Measurements from ENCODE around the gene ZHX3. TPM values are rescaled to one million over a fixed set of nuclear protein-coding genes. Genes with fewer than 3 reads are reported as not detected.
"Not testable (repeated sequence)": the region's sequence is repeated elsewhere in the genome, so short reads cannot be mapped to it uniquely, and the experiment has no call there.

The ZHX3 gene
- polyA plus RNA-seq, 2 donors, result 6.6 to 9.6 TPM

DNA sequence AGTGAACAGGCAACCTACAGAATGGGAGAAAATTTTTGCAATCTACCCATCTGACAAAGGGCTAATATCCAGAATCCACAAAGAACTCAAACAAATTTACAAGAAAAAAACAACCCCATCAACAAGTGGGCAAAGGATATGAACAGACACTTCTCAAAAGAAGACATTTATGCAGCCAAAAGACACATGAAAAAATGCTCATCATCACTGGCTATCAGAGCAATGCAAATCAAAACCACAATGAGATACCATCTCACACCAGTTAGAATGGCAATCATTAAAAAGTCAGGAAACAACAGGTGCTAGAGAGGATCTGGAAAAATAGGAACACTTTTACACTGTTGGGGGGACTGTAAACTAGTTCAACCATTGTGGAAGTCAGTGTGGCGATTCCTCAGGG is 80.7 kb downstream of the ZHX3 start:
- not testable (repeated sequence) for H3K27ac ChIP-seq (ENCODE audit: low read depth in 2 of 2, low read length in 1 of 2); H3K4me3 ChIP-seq (ENCODE audit: low read depth in 1 of 2, low read length in 2 of 2); H3K36me3 ChIP-seq (ENCODE audit: control insufficient read depth in 2 of 2, insufficient read depth in 2 of 2, low read length in 1 of 2); H3K27me3 ChIP-seq (ENCODE audit: control insufficient read depth in 1 of 2, insufficient read depth in 2 of 2, low read length in 2 of 2); H3K9me3 ChIP-seq (ENCODE audit: control insufficient read depth in 2 of 2, insufficient read depth in 1 of 2, low read depth in 1 of 2, low read length in 1 of 2); H3K4me1 ChIP-seq (ENCODE audit: control insufficient read depth in 2 of 2, insufficient read depth in 2 of 2, low read length in 1 of 2)
- 83 to 100% methylated on average over 1 of the region's 1 CpG for WGBS, 2 donors

DNA sequence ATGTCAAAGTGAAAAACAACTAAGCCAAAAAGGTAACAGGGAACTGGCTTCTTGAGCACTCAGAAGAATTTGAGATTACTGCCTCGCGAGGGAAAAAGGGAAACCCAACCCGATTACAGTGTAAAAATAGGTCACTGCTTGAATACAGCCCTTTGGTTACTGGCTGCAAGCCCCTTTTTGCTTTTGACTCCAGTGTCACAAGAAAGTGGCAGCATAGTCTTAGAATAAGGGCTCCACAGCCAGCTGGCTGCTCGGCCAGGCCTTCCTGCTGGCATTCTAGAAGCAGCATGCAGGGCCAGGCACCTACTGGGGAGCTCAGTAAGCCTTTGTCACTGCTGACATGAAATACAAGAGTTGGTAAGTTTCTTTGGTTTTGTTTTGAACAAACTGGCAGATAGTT is 83.0 kb downstream of the ZHX3 start:
- Histone ChIP-seq H3K27ac (ENCODE audit: low read depth in 2 of 2, low read length in 1 of 2) (peak overlapping the region; percentile 49 to 60), H3K36me3 (ENCODE audit: control insufficient read depth in 2 of 2, insufficient read depth in 2 of 2, low read length in 1 of 2) (peaks cover 0 to 3% of the 10 kb centered on the region in 2 donors), H3K4me1 (ENCODE audit: control insufficient read depth in 2 of 2, insufficient read depth in 2 of 2, low read length in 1 of 2) (peaks cover 0 to 4% of the 10 kb centered on the region in 2 donors), H3K27me3 (ENCODE audit: control insufficient read depth in 1 of 2, insufficient read depth in 2 of 2, low read length in 2 of 2) (no peaks in the 10 kb centered on the region), H3K9me3 (ENCODE audit: control insufficient read depth in 2 of 2, insufficient read depth in 1 of 2, low read depth in 1 of 2, low read length in 1 of 2) (no peaks in the 10 kb centered on the region), H3K4me3 (ENCODE audit: low read depth in 1 of 2, low read length in 2 of 2) (no peak overlapping the region)
- WGBS, 2 donors, result 55 to 57% methylated on average over 4 of the region's 4 CpGs

DNA sequence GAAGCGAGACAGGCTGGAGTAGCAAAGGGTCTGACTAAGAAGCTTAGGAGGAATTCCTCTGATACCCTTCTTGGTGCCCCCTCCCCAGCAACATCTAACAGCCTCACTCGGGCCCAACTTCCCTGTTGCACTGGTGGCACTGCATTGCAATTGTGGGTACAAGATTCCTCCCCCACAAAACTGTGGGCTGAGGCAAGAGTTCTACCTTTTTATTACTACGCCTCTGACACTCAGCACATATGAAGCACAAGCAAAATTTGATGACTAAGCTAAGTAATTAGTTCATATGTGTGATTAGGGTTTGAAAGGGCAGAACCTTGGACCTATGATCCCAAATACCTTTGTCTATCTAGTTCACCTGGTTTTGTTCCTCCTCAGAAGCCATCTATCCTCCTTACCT is 83.5 kb downstream of the ZHX3 start:
- Histone ChIP-seq H3K27me3 (ENCODE audit: control insufficient read depth in 1 of 2, insufficient read depth in 2 of 2, low read length in 2 of 2) (no peaks in the 10 kb centered on the region), H3K4me1 (ENCODE audit: control insufficient read depth in 2 of 2, insufficient read depth in 2 of 2, low read length in 1 of 2) (peaks cover 0 to 4% of the 10 kb centered on the region in 2 donors), H3K9me3 (ENCODE audit: control insufficient read depth in 2 of 2, insufficient read depth in 1 of 2, low read depth in 1 of 2, low read length in 1 of 2) (no peaks in the 10 kb centered on the region), H3K36me3 (ENCODE audit: control insufficient read depth in 2 of 2, insufficient read depth in 2 of 2, low read length in 1 of 2) (no peaks in the 10 kb centered on the region), H3K4me3 (ENCODE audit: low read depth in 1 of 2, low read length in 2 of 2) (no peak overlapping the region), H3K27ac (ENCODE audit: low read depth in 2 of 2, low read length in 1 of 2) (peak overlapping the region; percentile 60 to 63)
- WGBS, 2 donors, result 87 to 89% methylated on average over 3 of the region's 3 CpGs

DNA sequence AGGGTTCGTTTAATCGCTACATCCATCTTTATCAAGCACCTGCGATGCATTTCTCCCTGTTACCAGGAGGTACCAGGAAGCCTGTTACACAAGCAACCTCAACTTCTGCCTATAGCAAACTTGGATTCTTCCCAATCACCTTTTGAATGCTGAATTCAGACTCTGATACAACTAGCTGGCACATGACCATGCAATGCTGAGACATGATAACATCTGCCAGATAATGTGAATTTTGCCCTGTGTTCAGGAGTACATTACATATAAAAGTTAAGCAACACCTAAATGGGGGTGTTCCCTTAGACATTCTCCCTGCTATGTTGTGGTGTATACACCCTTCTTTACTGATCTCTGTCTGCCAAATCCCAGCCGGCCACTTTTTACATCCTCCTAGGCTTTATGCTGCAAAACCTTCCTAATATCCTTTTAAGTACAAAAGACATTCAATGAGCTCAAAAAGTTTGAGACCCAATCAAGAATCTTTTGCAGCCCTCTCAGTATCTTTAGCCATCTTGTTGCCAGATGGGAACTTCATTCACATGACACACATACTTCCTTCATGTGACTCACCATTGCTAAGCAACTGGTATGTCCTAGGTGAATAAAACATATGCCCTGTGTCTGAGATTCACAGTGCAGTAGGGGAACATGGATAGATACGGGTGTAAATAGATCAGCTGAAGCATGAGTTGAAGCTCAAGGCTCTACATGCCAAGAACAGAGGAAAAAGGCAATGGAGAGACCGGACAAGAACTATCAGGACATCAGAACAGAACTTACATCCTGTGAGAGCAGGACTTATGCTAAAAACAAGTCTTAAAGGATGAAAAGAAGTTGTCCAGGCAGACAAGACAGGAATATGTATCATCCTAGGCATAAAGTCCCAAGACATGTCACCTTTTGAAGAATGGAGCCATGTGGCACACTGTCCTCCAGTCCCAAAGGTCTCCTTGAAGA is 84.3 kb downstream of the ZHX3 start:
- no peaks in the 10 kb centered on the region for H3K27me3 ChIP-seq (ENCODE audit: control insufficient read depth in 1 of 2, insufficient read depth in 2 of 2, low read length in 2 of 2)
- WGBS, 2 donors, result 56 to 70% methylated on average over 6 of the region's 6 CpGs
- peaks cover 0 to 4% of the 10 kb centered on the region in 2 donors for H3K4me1 ChIP-seq (ENCODE audit: control insufficient read depth in 2 of 2, insufficient read depth in 2 of 2, low read length in 1 of 2)
- H3K4me3 ChIP-seq (ENCODE audit: low read depth in 1 of 2, low read length in 2 of 2), result no peak overlapping the region
- H3K9me3 ChIP-seq (ENCODE audit: control insufficient read depth in 2 of 2, insufficient read depth in 1 of 2, low read depth in 1 of 2, low read length in 1 of 2), result no peaks in the 10 kb centered on the region
- H3K27ac ChIP-seq (ENCODE audit: low read depth in 2 of 2, low read length in 1 of 2), result peak overlapping the region; percentile 60 to 70
- H3K36me3 ChIP-seq (ENCODE audit: control insufficient read depth in 2 of 2, insufficient read depth in 2 of 2, low read length in 1 of 2), result no peaks in the 10 kb centered on the region

DNA sequence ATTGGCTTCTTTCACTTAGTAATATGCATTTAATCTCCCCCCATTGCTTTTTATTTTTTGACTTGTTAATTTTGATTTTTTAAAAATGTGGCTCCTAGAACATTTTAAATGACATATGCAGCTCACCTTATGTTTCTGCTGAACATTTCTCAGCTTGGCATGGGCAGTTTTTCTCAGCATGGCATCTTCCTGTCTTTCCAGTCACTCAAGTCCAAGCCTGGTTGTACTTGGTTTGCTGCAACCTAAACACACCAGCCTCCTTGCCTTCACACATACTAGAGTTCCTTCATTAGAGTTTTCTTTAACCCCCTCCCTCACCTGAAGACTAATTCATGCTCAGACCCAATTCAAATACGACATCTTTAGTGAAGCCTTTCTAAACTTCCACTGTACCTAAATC is 86.4 kb downstream of the ZHX3 start:
- H3K9me3 ChIP-seq (ENCODE audit: control insufficient read depth in 2 of 2, insufficient read depth in 1 of 2, low read depth in 1 of 2, low read length in 1 of 2), result no peaks in the 10 kb centered on the region
- no peak overlapping the region for H3K4me3 ChIP-seq (ENCODE audit: low read depth in 1 of 2, low read length in 2 of 2)
- peak overlapping the region in 1 of 2 donors; percentile 22 for H3K27ac ChIP-seq (ENCODE audit: low read depth in 2 of 2, low read length in 1 of 2)
- H3K36me3 ChIP-seq (ENCODE audit: control insufficient read depth in 2 of 2, insufficient read depth in 2 of 2, low read length in 1 of 2), result no peaks in the 10 kb centered on the region
- H3K4me1 ChIP-seq (ENCODE audit: control insufficient read depth in 2 of 2, insufficient read depth in 2 of 2, low read length in 1 of 2), result peaks cover 0 to 4% of the 10 kb centered on the region in 2 donors
- no peaks in the 10 kb centered on the region for H3K27me3 ChIP-seq (ENCODE audit: control insufficient read depth in 1 of 2, insufficient read depth in 2 of 2, low read length in 2 of 2)
- 94 to 97% methylated on average over 1 of the region's 1 CpG for whole genome bisulfite sequencing, 2 donors

DNA sequence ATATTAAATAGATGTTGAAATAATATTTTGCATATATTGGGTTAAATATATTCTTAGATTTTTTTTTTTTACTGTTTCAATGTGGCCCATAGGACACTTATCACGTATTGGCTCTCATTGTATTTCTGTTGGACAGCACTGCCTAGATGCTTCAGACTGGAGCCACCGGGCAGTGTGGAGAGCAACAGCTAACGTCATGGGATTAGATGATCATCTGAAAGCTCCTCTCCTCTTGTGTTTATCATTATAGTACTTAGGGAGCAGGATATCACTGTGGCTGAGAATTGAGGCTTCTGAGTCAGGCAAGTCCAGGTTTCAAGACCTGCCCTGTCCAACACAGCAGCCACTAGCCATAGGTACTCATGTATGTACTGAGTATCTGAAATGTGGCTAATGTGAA is 87.4 kb downstream of the ZHX3 start:
- H3K36me3 ChIP-seq (ENCODE audit: control insufficient read depth in 2 of 2, insufficient read depth in 2 of 2, low read length in 1 of 2), result no peaks in the 10 kb centered on the region
- no peak overlapping the region for H3K27ac ChIP-seq (ENCODE audit: low read depth in 2 of 2, low read length in 1 of 2)
- H3K4me1 ChIP-seq (ENCODE audit: control insufficient read depth in 2 of 2, insufficient read depth in 2 of 2, low read length in 1 of 2), result peaks cover 0 to 4% of the 10 kb centered on the region in 2 donors
- no peaks in the 10 kb centered on the region for H3K27me3 ChIP-seq (ENCODE audit: control insufficient read depth in 1 of 2, insufficient read depth in 2 of 2, low read length in 2 of 2)
- H3K4me3 ChIP-seq (ENCODE audit: low read depth in 1 of 2, low read length in 2 of 2), result no peak overlapping the region
- WGBS, 2 donors, result 81% methylated on average over 3 of the region's 3 CpGs
- no peaks in the 10 kb centered on the region for H3K9me3 ChIP-seq (ENCODE audit: control insufficient read depth in 2 of 2, insufficient read depth in 1 of 2, low read depth in 1 of 2, low read length in 1 of 2)

DNA sequence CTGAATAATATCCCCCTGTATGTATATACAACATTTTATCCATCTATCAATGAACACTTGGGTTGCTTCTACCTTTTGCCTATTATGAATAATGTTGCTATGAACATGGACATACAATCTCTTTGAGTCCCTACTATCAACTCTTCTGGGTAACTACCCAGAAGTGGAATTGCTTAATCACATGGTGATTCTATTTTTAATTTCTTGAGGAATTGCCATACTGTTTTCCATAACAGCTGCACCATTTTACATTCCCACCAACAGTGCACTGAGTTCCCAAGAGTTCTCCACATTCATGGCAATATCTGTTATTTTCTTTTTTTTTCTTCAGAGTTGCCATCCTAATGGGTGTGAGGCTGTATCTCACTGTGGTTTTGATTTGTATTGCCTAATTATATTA is 88.3 kb downstream of the ZHX3 start:
- H3K36me3 ChIP-seq (ENCODE audit: control insufficient read depth in 2 of 2, insufficient read depth in 2 of 2, low read length in 1 of 2), result no peaks in the 10 kb centered on the region

DNA sequence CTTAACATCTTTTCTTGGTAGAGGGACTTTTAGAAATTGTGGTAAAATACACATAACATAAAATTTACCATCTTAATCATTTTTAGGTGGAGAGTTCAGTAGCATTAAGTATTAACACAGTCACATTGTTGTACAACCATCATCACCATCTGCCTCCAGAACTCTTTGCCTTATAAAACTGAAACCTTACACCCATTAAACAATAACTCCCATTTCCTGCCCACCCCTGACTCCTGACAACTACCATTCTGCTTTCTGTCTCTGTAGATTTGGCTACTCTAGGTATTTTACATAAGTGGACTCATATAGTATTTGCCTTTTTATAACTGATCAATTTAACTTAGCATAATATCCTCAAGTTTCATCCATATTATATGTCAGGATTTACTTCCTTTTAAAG is 88.7 kb downstream of the ZHX3 start:
- Histone ChIP-seq H3K4me3 (ENCODE audit: low read depth in 1 of 2, low read length in 2 of 2) (no peak overlapping the region), H3K36me3 (ENCODE audit: control insufficient read depth in 2 of 2, insufficient read depth in 2 of 2, low read length in 1 of 2) (no peaks in the 10 kb centered on the region), H3K9me3 (ENCODE audit: control insufficient read depth in 2 of 2, insufficient read depth in 1 of 2, low read depth in 1 of 2, low read length in 1 of 2) (no peaks in the 10 kb centered on the region), H3K4me1 (ENCODE audit: control insufficient read depth in 2 of 2, insufficient read depth in 2 of 2, low read length in 1 of 2) (peaks cover 0 to 2% of the 10 kb centered on the region in 2 donors), H3K27me3 (ENCODE audit: control insufficient read depth in 1 of 2, insufficient read depth in 2 of 2, low read length in 2 of 2) (no peaks in the 10 kb centered on the region), H3K27ac (ENCODE audit: low read depth in 2 of 2, low read length in 1 of 2) (no peak overlapping the region)

More for the DNA sequence above, 88.3 kb downstream of the ZHX3 start:
- H3K27me3 ChIP-seq (ENCODE audit: control insufficient read depth in 1 of 2, insufficient read depth in 2 of 2, low read length in 2 of 2), result no peaks in the 10 kb centered on the region
- no peak overlapping the region for H3K27ac ChIP-seq (ENCODE audit: low read depth in 2 of 2, low read length in 1 of 2)
- H3K4me1 ChIP-seq (ENCODE audit: control insufficient read depth in 2 of 2, insufficient read depth in 2 of 2, low read length in 1 of 2), result peaks cover 0 to 4% of the 10 kb centered on the region in 2 donors
- no peak overlapping the region for H3K4me3 ChIP-seq (ENCODE audit: low read depth in 1 of 2, low read length in 2 of 2)
- H3K9me3 ChIP-seq (ENCODE audit: control insufficient read depth in 2 of 2, insufficient read depth in 1 of 2, low read depth in 1 of 2, low read length in 1 of 2), result no peaks in the 10 kb centered on the region

DNA sequence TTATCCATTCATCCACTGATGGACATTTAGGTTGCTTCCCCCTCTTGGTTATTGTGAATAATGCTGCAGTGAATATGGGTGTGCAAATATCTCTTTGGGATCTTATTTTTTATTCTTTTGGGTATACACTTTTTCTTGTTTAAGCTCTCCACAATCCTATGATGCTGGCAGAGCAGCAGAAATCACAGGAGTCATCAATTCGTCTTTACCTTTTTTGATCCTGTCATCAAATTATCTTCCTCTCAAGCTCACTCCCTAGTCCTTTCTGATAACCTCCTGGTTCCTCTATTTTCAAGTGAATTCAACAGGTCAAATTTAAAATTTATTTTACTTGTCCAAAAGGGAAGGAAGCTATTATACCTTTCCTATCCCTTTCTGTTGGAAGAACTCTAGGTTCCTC is 91.1 kb downstream of the ZHX3 start:
- WGBS, 2 donors, result 91% methylated on average over 1 of the region's 1 CpG
- Histone ChIP-seq H3K27me3 (ENCODE audit: control insufficient read depth in 1 of 2, insufficient read depth in 2 of 2, low read length in 2 of 2) (no peaks in the 10 kb centered on the region), H3K27ac (ENCODE audit: low read depth in 2 of 2, low read length in 1 of 2) (no peak overlapping the region)

DNA sequence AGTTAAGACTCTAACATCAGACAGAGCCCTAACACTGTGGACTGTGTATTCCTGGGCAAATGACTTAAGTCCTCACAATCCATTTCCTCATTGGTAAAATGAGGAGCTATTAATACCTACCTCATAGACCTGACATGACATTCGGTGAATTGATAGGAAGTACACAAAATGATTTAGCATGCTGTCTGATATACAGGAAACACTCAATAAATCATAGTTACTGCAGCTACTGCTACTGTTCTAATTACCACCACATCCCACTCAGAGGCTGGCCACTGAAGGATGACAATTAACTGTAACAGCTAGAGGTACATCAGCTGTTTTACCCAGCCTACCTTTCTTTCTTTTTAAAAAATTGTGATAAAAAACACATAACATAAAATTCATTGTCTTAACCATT is 92.4 kb downstream of the ZHX3 start:
- Histone ChIP-seq H3K36me3 (ENCODE audit: control insufficient read depth in 2 of 2, insufficient read depth in 2 of 2, low read length in 1 of 2) (no peaks in the 10 kb centered on the region), H3K9me3 (ENCODE audit: control insufficient read depth in 2 of 2, insufficient read depth in 1 of 2, low read depth in 1 of 2, low read length in 1 of 2) (no peaks in the 10 kb centered on the region), H3K27me3 (ENCODE audit: control insufficient read depth in 1 of 2, insufficient read depth in 2 of 2, low read length in 2 of 2) (no peaks in the 10 kb centered on the region), H3K4me1 (ENCODE audit: control insufficient read depth in 2 of 2, insufficient read depth in 2 of 2, low read length in 1 of 2) (peaks cover 0 to 2% of the 10 kb centered on the region in 2 donors), H3K4me3 (ENCODE audit: low read depth in 1 of 2, low read length in 2 of 2) (no peak overlapping the region), H3K27ac (ENCODE audit: low read depth in 2 of 2, low read length in 1 of 2) (no peak overlapping the region)
- 63 to 81% methylated on average over 1 of the region's 1 CpG for WGBS, 2 donors

More for the DNA sequence above, 91.1 kb downstream of the ZHX3 start:
- no peak overlapping the region for H3K4me3 ChIP-seq (ENCODE audit: low read depth in 1 of 2, low read length in 2 of 2)
- peaks cover 0 to 2% of the 10 kb centered on the region in 2 donors for H3K4me1 ChIP-seq (ENCODE audit: control insufficient read depth in 2 of 2, insufficient read depth in 2 of 2, low read length in 1 of 2)
- no peaks in the 10 kb centered on the region for H3K36me3 ChIP-seq (ENCODE audit: control insufficient read depth in 2 of 2, insufficient read depth in 2 of 2, low read length in 1 of 2)
- H3K9me3 ChIP-seq (ENCODE audit: control insufficient read depth in 2 of 2, insufficient read depth in 1 of 2, low read depth in 1 of 2, low read length in 1 of 2), result no peaks in the 10 kb centered on the region
